ENCODE data around the gene DUOX1.

Gene DUOX1

DNA sequence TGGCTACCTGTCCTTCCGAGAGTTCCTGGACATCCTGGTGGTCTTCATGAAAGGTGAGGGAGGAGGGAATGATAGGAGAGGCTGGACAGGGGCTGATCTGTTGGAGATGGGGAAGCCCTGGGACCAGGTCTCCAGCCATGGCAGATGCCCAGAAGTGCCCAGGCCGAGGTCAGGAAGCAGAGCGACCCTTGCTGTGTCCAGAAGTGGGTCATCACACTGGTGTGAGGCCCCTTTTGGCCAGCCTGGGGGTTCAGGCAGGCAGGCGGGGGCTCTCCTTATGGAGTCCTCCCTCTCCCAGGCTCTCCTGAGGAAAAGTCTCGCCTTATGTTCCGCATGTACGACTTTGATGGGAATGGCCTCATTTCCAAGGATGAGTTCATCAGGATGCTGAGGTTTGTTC lies 17.8 kb downstream of the DUOX1 start:
- FAIRE-seq (no peak), DNase-seq (ENCODE audit: insufficient read length, low spot score) (no peak)
- TF ChIP-seq, protein P1, sequence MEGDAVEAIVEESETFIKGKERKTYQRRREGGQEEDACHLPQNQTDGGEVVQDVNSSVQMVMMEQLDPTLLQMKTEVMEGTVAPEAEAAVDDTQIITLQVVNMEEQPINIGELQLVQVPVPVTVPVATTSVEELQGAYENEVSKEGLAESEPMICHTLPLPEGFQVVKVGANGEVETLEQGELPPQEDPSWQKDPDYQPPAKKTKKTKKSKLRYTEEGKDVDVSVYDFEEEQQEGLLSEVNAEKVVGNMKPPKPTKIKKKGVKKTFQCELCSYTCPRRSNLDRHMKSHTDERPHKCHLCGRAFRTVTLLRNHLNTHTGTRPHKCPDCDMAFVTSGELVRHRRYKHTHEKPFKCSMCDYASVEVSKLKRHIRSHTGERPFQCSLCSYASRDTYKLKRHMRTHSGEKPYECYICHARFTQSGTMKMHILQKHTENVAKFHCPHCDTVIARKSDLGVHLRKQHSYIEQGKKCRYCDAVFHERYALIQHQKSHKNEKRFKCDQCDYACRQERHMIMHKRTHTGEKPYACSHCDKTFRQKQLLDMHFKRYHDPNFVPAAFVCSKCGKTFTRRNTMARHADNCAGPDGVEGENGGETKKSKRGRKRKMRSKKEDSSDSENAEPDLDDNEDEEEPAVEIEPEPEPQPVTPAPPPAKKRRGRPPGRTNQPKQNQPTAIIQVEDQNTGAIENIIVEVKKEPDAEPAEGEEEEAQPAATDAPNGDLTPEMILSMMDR (IDR thresholded peaks at IDR 0.05; ENCODE audit: insufficient read depth, missing control alignments), result no peak

DNA sequence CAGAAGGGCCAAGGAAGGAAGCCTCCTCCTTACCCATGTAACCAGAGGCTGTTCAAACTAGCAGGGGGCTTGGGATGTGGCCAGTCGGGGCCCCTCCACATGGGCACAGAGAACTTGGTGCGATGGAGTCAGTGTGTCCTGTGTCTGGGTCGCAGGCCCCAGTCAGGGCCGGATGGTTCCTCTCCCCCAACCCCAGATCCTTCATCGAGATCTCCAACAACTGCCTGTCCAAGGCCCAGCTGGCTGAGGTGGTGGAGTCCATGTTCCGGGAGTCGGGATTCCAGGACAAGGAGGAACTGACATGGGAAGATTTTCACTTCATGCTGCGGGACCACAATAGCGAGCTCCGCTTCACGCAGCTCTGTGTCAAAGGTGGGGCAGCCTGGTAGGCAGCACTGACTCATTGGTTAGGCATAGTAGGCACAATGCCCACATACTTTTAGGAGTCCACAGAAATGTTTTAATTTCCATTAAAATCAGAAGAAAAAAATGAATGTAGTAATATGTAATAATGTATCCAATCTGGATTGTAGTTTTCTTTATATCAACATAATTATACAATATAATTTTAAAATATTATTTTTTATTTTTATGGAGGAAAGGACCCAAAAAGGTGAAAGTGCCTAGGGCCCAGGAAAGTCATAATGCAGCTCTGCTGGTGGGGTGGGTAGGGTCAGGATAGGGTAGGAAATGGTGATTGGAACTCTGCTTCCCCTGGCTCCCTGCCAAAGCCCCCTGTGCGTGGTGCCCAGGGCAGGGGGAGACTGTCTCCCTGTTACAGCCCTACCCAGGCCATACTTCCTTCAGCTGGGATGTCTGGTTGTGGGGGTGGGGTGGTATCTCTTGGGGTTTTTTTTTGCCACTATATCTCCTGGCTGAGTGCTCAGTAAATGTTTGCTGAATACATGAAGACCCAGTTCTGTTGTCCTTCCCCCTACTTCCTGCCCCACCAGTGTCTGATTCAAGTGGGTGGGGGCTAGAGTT lies 18.6 kb downstream of the DUOX1 start:
- TF ChIP-seq, protein P1 (IDR thresholded peaks at IDR 0.05; ENCODE audit: insufficient read depth, missing control alignments), result no peak
- no peak for FAIRE-seq
- DNase-seq (ENCODE audit: insufficient read length, low spot score), result no peak

DNA sequence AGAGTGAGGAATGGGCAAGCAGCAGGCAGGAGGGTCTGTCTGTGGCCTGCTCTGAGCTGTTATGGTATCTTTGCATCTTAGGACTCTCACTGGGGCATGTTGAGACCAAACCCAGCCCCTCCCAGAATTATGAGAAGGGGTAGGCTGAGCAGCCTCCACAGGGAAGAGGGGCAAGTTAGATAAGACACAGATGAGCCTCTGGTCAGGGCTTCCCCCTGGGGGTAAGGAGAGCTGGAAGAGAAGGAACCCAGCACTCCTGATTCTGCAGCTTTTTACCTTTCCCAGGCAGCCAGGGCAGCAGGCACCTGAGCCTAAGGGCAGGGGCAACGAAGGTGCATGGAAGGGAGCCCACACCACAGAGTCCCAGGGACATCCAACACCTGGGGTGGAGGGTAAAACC lies 19.3 kb downstream of the DUOX1 start:
- TF ChIP-seq, protein P1 (IDR thresholded peaks at IDR 0.05; ENCODE audit: insufficient read depth, missing control alignments), result no peak
- DNase-seq (ENCODE audit: insufficient read length, low spot score) (no peak), FAIRE-seq (no peak)

DNA sequence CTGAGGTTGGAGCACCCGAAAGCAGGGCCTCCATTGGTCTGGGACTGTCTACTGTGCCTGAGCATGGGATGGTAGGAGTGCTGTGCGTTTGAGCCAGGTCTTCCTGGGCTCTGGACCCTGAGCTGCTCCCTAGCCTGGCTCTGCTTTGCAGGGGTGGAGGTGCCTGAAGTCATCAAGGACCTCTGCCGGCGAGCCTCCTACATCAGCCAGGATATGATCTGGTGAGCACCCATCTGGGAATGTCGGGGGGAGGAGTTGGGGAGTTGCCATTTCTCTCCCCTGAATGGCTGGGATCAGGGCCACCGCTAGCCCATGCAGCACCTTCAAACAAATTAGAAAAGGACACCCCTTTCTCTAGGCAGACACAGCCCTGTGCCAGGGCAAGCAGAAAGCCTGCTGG lies 20.7 kb downstream of the DUOX1 start:
- TF ChIP-seq, protein P1 (IDR thresholded peaks at IDR 0.05; ENCODE audit: insufficient read depth, missing control alignments), result no peak
- DNase-seq (ENCODE audit: insufficient read length, low spot score), result no peak
- no peak for FAIRE-seq

DNA sequence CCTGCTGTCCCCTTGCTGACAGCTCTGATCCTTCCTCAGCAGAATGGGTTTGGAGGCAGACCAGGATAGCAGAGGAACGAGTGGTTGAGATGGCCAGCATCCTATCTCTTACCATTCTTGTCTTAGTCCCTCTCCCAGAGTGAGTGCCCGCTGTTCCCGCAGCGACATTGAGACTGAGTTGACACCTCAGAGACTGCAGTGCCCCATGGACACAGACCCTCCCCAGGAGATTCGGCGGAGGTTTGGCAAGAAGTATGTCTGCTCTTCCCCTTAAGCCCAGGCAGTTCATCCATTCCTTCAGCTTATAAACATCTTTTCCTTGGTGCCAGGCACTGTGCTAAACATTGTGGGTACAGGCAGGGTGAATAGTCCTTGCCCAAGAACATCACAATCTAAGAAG lies 21.2 kb downstream of the DUOX1 start:
- TF ChIP-seq, protein P1 (IDR thresholded peaks at IDR 0.05; ENCODE audit: insufficient read depth, missing control alignments), result no peak
- FAIRE-seq (no peak), DNase-seq (ENCODE audit: insufficient read length, low spot score) (no peak)

DNA sequence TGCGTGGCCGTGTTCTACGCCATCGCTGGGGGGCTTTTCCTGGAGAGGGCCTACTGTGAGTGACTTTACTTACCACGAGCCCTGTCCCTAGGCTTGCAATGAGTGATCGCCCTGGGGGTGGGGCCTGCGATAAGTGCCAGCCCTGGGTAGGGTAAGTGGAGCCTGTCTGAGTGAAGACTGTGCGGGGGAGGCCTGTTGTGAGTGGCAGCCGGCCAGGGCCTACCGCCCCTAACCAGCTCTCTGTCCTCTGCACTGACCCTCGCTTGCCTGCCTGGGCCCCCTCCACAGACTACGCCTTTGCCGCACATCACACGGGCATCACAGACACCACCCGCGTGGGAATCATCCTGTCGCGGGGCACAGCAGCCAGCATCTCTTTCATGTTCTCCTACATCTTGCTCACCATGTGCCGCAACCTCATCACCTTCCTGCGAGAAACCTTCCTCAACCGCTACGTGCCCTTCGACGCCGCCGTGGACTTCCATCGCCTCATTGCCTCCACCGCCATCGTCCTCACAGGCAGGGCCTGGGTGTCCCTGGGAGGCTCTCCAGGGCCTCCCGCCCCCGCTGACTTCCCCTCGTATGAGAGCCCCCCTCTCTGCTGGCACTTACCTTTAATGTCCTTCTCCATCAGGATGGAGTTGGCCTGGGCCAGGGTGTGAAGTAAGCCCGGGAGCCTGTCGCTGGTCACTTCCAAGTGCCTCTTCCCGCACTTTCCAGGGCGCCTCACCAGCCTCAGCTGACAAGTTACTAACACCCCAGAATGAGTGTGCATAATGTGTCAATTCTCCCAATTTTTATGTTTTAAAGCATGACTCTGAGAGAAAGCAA lies 22.4 kb downstream of the DUOX1 start:
- TF ChIP-seq, protein P1 (IDR thresholded peaks at IDR 0.05; ENCODE audit: insufficient read depth, missing control alignments), result no peak
- DNase-seq (ENCODE audit: insufficient read length, low spot score), result no peak
- FAIRE-seq, result no peak

Measured in D721Med (cell line).